HUDEP-2 (cell line): ENCODE measurements around the gene COL4A4.

Source experiments
- DNase-seq, 76 experiments: peaks; one replicate each; lab custom pipeline; 2025; ENCODE audit not compliant: unreplicated experiment in 76 of 76; lab: John Stamatoyannopoulos, UW

The COL4A4 gene

DNA sequence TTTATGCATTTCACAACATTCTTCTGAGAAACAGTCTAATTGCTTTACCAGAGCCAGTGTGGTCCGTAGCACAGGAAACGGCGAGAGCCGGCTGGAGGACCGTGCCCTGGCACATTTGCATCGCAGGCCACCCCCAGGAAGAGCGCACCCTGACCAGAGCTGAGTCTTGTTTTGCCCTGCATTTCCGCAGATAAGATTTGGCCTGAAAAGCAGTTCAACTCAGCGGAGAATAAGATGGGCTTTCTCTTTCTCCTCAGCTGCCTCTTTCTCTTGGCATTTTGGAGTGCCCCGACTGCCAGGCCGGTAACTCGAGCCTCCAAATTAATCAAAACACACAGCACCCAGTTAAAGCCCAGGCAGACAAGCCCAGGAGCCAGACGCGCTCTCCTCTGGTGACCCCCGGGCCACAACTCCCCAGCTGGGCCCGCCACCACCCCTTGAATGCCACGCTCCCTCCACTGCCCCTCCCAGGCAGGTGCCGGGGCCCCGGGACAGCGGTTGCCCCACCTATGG, 464 bp downstream of the COL4A4 start:
- no peak for DNase-seq

DNA sequence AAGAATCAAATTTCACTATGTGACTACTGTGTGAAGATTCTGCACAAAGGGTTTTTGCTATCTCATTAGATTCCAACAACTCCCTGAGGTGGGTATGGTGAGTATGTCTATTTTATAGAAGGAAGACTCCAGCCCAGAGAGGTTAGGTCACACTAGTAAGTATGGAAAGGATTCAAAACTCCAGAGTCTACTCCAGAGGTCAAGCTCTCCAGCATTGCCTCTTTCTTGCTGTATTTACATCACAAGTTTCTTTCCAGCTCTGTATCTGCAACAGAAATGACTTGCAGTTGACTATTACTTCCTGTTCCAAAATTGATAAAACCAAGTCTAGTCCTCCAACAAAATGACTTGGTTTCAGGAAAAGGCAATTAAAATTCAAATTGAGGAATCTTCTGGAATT, 2.1 kb downstream of the COL4A4 start:
- no peak for DNase-seq

DNA sequence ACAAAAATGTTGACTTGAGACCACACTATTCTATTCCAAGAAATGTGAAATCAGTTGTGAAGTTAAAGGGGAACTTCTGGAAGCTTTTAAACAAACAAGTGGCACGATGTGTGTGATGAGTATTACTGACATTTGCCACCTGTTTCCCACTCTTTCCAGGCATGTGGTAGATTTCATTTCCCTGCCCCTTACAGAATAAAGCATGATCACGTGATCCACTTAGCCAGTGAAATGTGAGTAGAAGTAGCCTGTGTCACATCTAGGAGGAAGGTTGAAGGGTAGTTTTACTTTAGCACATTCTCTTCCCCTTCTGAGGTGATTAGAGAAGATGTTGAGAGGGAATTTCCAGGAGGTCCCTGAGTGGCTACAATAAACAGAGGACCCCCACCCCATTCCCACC, 3.8 kb downstream of the COL4A4 start:
- no peak for DNase-seq

DNA sequence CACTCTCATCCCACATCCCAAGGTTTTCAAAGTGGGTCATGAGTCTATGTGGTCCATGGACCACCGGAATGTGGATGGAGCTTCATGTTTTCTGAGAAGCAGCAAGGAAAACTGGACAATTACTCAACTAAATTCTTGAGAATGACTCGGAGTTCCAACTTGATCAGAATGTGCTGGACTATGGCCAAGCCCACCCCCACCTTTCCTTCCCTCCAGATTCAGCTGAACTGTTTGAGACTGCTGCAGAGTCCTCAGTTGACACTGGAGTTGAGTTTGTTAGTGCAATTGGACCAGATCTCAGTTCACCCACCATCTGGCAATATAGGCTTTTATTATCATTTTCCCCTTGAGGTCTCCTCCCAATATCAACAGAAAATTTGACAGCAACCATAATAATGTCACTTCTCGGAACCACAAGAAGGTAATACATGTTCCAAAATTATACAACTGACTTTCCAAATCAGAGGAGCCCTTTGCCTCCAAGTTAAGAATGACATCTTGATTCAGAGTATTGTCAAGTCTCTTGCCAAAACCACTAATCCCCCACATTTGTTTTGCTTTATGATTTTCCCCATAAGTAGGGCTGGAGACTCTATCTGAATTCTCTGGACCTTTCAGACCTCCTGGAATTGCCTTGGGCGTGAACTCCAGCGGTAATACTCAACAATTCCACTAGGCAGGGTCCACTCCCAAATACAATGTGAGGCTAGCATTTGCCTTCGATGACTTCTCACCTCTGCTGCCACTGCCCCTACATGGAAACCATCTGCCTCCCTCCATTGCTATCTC, 8.8 kb downstream of the COL4A4 start:
- no peak for DNase-seq

DNA sequence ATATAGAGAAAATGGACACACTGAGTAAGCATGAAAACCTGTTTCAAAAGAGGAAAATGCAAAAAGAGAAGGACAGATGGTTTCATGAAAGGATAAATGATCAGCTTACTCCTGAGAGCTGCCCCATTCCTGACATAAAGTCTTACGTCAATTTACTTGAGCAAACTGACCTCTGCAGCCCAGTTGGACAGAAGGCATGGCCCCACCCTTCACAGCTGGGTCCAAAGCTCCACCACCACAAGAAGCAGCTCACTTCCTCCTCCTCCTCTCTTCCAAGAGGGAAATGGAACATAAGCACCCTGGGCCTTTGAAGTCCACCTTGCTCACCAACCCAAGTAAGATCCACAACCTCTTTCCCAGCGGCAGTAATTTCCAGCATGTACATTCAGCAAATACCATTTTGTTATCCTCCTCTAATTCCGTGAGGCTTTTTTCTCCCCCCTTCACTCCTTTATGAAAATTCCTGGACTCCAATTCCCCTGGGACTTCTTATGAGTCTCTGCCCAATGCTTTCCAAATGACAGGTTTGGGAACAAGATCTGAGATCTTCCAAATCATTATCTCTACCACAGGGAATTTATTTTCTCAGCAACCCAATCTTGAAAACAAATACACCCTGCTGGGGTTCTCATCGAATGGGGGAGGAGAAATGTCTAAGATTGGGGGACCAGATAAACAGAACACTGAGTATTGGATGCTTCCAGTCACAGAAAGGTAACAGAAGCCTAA, 10.1 kb downstream of the COL4A4 start:
- no peak for DNase-seq

DNA sequence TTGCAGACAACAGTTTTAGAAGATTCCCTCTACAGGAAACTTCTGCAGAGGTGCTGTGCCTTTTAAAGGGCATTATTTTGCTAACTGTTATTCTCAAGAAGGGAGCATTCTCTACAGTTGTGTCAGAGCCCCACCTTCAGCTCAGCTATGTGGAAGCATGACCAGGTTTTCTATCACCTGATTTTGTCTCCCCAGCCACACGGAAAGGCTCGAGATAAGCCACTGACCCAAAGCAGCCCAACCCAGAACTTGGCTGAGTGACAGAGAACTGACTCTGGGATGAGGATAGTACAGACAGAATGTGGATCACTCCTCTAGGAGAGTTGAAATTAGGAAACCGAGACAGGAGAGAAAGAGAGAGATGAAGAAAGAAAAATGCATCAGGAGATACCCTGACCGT, 10.7 kb downstream of the COL4A4 start:
- DNase-seq, result peak in 1 of 76 experiments; percentile 1

DNA sequence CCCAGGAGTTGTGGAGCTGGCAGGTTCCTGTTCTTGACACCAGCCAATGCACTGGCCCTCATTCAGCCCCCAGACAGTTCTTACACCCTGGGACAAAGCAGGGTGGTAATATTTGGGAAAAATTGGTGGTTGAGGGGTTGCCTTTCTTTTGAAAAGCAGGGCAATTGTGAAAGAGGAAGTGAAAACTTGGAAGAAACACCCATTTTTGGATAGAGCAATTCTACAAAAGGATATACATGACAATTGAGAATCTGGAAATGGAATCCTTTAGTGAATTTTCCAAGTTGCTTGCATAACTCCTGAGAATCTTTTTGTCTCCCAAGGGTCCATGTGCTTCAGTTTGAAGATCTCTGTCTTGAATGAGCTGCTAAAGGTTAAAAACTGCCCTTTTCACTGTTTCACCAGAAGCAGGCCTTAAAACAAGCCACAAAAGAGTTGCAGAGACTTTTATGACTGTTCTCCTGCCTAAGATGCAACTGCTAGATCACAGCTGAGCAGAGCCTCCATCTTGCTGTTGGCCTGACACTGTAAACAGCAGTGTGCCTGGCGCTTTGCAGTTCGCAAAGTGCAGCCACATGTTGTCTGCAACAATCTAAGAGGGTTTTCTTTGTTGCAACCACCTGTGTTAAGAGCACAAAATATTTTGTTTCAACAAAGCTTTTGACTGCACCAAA, 11.8 kb downstream of the COL4A4 start:
- DNase-seq, result no peak

DNA sequence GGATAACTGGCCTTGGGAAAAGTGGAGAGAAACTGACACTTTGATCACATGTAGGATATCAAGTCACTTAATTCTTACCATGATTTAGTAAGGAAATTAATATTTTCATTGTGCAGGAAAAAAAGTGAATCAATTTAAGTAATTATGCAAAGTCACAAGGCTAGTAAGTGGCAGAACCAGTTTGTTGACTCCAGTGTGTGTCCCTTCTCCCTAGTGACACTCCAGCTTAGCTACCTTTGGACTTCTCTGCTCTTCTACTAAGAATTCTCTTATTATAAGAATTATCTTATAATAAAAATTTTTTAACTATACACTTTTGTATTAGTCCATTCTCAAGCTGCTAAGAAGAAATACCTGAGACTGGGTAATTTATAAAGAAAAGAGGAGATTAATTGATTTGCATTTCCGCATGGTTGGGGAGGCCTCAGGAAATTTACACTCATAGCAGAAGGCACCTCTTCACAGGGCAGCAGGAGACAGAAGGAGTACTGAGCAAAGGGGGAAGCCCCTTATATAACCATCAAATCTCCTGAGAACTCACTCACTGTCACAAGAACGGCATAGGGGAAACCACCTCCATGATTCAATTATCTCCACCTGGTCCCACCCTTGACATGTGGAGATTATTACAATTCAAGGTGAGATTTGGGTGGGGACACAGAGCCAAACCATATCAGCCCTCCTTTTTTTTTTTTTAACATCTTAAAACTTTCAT, 13.6 kb downstream of the COL4A4 start:
- DNase-seq, result no peak

DNA sequence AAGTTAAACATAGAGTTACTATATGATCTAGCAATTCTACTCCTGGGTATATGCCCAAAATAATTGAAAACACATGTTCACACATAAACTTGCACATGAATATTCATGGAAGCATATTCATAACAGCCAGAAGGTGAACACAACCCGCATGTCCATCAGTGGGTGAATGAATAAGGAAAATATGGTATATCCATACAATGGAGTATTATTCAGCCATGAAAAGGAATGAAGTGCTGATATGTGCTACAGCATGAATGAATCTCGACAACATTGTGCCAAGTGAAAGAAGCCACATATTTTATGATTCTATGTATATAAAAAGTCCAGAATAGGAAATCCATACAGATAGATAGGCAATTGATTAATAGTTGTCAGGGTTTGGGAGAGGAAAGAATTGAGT, 15.9 kb downstream of the COL4A4 start:
- DNase-seq, result no peak

DNA sequence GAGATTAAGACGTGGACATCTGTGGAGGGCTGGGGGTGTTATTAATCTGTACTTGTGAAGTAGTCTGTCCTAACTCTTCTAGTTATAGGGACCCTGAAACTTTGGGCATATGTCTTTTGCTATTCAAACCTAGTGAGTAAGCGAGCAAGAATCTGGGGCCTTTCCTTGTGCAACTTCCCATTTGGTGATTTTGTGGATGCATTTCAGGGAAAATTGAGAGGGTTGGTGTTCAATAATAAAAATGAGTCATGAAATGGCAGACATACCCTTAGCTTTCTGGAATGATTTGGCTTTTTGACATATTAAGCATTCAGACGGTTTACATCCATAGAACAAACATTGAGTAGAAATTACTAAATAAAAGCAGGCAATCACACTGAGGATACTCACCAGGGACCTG, 17.0 kb downstream of the COL4A4 start:
- no peak for DNase-seq

DNA sequence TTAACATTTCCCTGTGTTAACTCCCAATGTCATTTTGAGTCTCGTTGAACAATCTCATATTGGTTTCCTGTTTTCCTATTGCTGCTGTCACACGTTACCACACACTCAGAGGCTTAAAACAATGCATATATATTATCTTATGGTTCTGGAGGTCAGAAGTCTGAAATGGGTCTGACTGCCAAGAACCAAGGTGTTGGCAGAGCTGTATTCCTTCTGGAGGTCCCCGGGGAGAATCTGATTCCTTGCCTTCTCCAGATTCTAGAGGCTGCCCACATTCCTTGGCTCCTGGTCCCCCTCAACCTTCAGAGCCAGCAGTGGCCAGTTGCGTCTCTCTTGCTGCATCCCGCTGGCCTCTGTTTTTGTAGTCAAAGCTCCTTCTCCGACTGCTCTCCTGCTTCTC, 17.5 kb downstream of the COL4A4 start:
- DNase-seq, result no peak

DNA sequence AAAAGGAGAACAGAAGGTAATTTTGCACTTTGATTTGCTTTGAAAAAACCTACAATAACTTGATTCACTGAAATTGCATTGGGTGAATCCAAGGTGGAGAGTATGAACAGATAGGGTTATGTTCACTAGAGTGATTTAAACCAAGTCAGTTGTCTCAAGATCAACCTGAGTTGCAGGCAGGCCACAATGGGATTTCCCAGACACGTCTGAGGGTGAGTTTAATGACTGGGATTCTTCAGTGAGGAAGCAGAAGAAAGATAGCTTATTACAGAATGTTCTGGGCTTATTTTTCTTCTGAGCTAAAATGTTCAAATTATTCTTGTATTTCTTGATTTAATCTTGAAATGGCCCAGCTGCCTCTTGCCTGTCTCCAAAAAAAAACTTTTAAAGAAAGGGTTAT, 20.1 kb downstream of the COL4A4 start:
- no peak for DNase-seq

DNA sequence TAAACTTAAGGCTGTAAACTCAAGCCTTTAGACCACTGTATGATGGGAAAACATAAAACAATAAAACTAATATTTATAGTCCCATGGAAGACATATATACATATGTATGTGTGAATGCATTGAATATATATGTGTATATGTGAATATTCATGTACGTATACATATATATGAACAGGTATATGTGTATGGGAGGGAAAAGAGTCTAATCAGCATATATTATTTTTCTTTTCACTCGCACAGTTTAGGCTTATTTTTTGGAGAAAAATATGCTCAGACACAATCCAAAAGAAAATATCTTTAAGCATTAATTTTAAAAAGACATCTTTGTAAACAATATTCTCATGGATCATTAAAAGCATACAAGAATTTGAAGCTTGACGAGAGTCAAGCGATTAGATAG, 22.7 kb downstream of the COL4A4 start:
- DNase-seq, result no peak

DNA sequence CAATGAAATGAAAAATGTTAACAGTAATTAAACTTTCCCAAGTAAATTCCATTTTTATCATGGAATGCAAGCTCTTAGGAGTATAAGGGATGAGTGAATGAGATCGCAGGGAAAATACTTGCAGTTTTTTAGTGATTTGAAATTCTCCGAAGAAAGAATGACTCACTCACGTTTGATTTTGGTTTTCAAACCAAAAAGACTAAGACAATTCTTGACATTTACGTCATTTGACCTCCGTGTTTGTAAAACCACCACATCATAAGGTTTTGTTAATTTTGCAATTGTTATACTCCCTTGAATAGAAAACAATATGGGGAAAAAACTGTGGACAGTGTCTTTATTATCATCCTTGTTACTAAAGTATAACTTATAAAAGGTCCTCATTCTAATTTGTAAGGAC, 29.4 kb downstream of the COL4A4 start:
- DNase-seq, result no peak

DNA sequence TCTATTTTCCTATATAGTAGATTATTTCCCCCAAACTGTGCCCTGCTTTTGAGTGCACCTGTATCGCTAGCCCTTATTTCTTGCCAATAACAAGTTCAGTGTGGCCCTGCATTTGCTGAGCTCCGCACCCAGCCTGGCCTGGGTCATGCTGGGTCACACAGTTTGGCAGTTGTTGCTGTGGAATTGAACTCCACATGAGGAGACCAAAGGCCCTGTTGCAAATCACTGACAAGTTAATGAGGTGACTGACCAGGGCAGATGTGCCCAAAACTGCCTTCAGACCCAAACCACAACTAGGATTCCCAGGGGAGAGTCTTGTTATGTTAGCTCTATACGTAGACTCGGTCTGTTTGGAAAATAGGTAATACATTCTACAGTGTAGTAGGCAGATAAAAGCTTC, 31.0 kb downstream of the COL4A4 start:
- no peak for DNase-seq

DNA sequence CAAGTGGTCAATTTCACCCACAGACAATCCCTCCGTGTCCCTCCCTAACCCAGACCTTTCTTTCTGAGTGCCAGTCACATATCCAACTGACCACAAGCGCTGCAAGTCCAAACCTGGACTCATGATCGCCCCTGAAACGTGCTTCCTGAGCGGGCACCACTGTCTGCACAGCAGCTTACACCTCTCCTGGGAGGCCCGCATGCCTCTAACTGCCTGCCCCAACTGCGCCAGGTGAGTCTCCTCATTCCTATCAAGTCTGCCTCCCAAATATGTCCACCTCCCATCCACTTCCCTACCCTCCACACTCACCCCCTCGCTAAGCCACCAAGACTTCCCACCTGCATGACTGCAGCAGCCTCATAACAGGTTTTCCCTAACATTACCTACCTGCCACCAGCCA, 33.4 kb downstream of the COL4A4 start:
- no peak for DNase-seq

DNA sequence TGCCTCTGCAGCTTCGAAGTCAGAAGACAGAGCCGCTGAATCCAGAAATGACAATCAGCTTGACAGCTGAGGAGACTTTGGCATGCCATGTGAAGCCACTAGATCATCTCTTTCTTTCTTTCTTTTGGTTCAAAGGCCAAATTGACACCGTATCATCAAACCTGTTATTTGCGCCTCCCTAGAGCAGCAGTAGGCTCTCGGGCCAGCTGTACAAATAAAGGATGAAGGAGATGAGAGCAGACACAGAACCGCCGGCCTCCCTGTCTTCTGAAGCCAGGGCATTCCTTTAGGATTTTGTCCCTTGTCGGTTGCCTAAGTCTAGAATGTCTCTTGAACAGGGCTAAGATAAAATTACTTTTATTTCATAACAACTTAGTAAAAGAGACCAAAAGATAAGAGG, 36.8 kb downstream of the COL4A4 start:
- DNase-seq, result no peak

DNA sequence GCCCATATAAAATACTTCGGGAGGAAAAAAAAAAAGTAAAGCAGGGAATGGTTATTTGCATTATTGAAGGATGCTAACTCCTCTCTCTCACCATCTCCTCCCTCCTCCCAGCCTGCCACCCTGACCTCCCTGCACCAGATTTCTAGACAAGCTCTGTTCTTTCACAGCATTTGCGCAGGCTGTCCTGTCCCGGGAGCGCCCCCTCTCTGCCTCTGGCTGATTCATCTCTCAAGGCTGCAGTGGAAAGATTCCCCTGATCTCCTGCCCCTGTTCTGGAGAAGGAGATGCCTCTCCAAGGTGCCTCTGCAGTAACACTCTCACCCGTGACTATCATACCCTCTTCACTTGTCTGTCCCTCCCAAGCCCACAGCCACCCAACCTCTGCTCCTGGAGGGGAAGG, 38.5 kb downstream of the COL4A4 start:
- peak in 7 of 76 experiments; percentile 1 to 33 (median 4) for DNase-seq

DNA sequence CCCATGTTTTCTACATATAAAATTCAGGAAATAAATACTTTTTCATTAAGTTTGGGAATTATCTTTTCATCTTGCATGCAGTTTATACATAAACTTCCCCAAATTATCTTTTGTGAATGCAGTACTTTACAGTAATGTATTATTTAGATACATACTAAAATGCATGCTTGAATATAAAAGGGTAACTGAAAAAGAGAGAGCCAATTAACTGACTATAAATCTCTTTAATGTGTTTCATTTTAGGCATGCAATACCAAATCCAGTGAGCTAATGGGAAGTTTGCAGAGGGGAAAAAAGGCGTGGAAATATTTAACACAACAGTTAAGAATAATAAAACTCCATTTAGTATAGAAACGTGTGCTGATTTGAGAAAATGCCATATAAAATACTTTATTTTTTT, 39.2 kb downstream of the COL4A4 start:
- no peak for DNase-seq

DNA sequence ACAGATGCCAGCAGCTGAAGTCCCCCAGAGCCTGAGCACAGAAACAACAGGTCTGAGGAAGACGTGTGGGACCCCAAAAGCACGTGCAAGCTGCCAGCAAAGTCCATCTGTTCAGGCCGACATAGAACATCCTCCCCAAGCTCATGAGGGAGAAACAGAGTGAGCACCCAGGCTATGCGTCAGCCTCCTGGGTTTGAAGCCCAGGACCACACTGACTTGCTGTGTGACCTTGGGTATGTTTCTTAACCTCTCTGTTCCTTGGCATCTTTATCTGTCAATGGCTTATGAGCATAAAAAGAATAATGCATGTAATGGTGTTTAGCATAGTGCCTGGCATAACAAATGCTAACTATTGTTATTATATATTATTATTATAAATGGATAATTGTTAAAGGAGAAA, 40.3 kb downstream of the COL4A4 start:
- no peak for DNase-seq

DNA sequence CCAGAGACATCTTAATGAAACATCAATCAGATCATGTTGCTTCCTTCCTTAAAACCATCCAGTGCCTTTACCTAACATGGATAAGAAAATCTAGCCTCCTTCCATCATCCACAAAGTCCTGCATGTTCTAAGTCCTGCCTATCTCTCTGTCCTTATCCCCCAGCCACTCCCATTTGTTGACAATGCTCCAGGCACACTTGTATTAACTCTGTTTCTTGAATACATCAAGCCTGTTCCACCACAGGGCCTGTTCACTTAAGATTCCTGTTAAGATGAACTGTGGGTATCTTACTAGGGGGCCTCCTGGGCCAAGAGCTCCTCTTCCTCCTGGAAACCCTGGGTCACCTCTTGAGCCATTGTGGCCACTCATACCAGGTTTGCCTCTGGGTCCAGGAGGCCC, 45.7 kb downstream of the COL4A4 start:
- DNase-seq, result no peak
